GM18858 (cell line): ENCODE measurements around the gene TRMT11.
A peak's percentile ranks its signal among the peaks of the same experiment; 100 is the strongest.
"Not testable (repeated sequence)": the region's sequence is repeated elsewhere in the genome, so short reads cannot be mapped to it uniquely, and the experiment has no call there.

ENCODE experiments used
- ATAC-seq: cut with Tn5 transposase; IDR thresholded peaks from one replicate; pipeline ENCODE4 v1.9.1; 2021; ENCODE audit not compliant: unreplicated experiment

The TRMT11 gene

DNA sequence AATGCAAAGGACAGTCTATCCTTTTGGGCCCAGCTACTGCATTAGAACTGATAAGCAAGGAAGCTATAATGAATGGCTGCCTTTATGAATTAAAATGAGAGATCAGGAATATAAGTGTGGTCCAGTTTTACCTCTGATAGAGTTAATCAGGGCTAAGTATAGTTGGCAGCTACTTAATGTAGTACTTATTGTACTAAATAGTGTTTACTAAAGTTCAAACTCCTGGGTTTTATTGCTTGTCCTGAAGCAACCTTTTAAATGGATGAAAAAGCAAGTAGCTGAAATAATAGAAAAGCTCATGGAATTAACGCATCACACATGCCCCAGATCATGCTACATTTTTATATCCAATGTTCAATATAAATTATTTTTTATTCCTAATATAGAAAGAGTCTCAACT is 5.3 kb downstream of the TRMT11 start:
- no peak for ATAC-seq

DNA sequence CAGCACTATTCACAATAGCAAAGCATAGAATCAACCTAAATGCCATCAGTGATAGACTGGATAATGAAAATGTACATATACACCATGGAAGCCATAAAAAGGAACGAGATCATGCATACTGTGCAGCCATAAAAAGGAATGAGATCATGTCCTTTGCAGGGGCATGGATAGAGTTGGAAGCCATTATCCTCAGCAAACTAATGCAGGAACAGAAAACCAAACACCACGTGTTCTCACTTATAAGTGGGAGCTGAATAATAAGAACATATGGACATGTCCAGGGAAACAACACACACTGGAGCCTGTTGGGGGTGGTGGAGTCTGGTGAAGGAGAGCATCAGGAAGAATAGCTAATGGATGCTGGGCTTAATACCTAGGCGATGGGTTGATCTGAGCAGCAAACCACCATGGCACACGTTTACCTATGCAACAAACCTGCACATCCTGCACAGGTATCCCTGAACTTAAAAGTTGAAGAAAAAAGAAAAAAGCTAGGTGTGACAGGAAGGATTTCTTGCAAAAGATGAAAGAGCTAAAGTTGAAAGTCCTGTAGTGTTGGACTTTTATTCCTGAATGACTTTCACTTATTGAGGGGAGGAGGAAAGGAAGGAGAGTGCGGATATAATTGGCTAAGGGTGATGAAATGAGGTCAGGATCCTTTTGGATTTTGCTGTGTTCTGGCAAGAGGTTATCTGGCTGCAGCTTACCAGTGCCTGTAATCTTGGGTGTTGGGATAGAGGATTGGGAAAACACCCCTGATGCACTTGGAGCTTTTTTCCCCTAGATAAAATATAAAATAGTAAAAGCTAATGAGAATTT is 8.5 kb downstream of the TRMT11 start:
- no peak for ATAC-seq

DNA sequence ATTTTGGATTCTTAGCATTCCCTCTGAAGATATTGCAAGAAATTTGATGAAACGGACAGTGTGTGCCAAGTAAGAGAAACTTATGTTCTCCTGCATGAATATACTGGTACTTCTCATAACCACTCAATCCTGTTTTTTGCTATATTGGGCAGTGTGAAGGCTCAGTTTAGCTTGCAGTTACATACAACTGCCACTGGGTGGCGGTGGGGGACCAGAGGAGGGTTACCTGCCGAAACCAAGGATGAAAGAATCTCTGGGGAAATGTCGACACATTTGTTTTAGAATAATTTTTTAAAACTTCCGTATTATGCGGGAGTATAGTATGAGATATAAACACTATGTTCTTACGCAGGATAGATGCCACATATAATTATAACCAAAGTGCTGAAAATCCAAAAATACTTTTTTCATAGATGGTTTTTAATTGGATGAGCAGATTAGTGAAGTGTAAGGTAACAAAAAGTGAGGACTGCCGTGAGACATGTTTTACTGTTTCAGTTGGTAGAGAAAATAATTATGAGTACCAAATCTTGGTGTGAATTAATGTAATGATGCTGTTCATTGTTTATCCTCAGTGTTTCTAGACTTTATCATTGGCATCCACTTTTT is 9.7 kb downstream of the TRMT11 start:
- peak; percentile 89 for ATAC-seq

DNA sequence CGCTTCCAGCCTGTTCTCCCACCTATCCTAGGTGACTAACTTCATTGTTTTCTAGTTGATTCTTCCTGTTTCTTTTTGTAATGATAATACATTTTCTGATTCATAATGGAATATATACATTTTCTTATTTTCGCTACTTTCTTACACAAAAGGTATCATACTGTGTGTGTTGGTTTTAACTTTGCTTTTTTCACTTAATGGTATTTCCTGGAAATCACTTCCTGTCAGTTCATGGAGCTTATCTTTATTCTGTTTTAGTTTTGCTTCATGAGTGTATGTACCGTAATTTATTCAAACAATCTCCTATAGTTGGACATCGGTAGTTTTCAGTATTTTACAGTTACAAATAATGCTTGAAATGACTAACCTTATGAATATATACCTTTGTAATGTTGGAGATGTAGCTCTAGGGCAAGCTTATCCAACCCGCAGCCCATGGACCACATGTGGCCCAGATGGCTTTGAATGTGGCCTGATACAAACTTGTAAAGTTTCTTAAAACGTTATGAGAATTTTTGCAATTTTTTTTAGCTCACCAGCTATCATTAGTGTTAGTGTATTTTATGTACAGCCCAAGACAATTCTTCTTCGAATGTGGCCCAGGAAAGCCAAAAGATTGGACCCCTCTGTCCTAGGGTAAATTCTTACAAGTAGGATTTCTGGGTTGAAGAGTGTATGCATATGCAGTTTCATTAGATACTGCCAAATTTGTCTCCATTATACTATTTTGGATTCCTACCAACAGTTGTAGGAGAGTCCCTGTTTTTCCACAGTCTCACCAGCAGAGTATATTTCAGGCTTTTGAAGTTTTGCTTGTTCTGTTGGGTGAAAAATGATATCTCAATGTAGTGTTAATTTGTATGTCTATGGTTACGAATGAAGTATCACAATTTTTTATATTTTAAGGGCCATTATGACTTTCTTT is 16.7 kb downstream of the TRMT11 start:
- no peak for ATAC-seq

DNA sequence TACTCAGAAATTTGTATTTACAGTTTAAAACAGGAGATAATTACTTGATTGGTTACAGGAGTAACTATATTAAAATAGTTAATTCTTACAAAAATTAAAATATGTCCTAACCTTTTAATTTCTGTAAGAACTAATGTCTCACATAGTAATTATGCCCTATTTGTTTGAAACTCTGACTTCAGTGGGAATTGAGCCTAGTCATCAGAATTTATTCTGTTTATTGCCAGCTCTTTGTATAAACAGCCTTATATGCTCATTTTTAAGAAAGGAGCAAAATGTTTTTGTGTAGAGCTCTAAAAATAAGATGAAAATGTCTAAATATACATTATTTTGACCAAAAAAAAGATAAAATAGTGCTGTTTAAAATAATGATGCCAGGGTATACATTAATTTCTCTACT is 21.5 kb downstream of the TRMT11 start:
- ATAC-seq: no peak

DNA sequence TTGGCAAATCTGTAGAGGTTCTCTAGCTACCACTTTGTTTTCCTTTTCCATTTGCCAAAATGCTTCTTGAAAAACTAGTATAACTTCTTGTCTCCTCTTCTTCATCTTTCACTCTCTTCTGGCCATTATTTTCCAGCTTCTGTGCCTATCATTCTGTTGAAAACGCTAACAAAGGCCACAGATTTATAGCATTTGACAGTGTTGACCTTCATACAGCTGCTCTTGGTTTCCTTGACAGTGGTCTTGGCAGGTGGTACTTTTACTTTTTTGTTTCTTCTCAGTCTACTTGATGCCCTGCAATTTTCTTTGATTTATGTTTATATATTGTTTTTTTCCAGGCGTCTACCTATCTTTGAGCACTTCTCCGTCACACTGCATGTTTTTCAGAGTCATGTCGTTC is 23.7 kb downstream of the TRMT11 start:
- ATAC-seq: no peak

DNA sequence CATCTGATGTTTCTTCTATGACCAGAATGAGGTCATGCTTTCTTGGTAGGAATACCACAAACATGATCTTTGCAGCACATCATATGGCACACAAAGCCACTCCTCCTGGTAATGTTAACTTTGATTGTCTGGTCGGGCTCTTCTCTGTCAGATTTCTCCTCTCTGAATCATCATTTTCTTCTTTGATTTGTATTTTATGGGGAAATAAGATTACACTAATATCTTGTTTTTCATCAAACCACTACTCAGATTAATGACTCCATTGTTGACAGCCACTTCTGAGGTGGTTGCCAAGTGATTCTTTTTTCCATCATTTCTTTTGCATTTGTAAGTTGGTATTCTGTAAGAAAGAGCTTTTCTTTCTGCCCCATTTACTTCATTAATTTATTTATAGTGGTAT is 29.5 kb downstream of the TRMT11 start:
- ATAC-seq: no peak

DNA sequence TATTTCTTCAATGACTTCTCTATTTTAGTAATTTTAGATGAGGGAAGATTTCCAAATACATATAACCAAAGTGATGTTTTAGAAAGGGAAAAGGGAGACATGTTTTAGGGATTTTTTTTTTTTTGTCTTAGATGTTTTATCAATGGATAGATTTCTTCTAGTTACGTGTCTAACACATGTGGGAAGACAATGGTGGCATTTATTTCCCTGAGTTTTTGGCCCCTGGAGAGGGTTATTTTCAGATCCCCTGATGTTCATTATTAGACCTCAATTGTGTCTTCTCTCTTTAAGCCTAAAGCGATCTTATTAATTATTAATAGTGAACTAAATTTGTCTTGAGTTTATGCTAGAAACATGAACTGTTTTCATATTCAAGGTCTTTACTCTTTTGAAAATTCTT is 30.3 kb downstream of the TRMT11 start:
- ATAC-seq: no peak

DNA sequence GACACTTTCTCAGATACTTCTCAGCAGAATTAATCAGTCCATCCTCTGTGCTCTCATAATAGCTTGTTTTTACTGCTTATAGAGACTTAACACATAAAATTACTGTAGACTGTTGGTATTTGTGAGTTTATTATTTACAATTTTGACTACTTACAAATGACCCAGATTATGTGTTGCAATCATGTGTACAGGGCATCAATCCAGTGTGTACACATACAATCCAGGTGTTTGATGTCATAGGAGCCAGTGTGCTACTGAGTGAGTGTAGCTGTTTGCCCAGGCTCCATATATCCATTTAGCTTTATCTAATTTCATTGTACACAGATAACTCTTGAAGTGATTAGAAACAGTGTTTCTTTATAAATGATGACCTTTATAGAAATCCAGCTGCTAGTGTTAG is 31.3 kb downstream of the TRMT11 start:
- ATAC-seq: no peak

DNA sequence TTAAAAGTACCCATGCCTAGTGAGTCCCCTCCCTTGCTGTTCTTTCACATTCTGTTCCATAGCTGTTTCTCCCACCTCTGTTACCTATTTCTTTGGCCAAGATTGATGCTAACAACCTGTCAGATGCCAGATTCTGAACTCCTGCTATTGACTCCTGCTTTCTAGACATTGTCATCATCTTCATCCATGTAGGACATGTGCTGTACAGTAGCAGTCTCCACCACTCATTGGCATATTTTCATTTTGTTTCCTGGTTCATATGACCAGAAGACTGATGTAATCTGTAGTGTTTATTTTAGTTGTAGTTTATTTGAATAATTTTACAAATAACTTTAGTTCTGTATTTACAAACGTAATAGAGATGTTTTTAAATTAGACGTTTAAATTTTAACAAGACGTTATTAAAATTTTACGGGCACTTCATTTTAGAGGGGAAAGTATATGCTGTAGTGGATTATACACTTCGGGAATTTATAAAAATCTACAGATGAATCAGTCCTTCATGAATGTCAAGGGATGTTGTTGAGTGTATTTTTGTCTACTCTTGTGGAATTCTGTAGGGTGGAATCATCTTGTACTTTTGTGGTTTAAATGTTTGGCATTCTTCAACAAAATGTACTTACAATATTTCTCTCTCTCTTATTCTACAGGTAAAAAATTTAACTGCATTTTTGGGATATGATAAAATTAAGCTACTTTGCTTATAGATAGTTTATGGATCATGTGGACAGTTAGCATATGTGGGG is 34.1 kb downstream of the TRMT11 start:
- ATAC-seq: no peak

DNA sequence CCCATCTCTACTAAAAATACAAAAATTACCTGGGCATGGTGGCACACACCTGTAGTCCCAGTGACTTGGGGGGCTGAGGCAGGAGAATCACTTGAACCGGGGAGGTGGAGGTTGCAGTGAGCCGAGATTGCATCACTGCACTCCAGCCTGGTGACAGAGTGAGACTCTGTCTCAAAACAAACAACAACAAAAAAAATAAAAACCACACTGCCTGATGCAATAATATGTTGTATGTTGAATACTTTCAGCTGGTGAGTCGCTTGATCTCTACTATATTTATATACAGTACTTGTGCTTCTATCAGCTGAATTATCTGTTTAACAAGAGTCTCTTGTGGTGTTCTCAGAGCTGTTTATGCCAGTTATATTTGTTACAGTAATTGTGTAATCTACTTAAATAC is 37.1 kb downstream of the TRMT11 start:
- not testable (repeated sequence) for ATAC-seq

DNA sequence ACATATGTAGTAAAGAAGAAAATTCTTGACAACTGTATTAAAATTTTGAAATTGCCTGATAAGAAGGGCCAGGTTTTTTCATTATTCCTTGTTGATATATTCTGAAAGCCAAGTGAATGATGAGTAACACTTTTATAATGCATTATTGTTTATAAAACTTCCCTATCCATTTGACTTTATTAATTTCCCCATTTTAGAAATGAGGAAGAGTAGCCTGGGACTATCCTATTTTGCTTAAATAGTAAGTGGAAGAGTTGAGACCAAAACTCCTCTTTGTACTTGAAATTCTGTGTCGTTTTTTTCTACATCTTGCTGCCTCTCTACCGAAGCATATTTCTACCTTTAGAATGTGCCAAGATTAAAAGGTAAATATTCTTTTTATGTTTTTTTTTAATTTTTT is 39.7 kb downstream of the TRMT11 start:
- ATAC-seq: no peak

DNA sequence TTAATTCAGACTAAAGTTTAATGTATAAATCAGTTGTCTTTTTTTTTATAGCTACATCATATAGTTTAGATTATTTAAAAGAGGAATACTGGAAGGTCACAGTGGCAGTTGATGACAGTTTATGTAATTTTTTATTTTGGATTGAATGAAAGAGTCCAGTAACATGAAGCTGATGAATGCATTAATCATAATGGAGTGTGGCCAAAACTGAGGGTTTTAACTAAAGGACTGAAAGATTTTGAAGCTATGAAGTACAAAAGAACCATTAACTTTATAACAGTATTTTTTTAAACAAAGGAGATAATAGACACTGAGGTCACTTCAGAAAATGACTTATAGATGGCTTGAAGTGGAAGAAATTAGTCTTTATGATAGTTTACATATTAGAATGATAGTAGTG is 41.3 kb downstream of the TRMT11 start:
- ATAC-seq: no peak

DNA sequence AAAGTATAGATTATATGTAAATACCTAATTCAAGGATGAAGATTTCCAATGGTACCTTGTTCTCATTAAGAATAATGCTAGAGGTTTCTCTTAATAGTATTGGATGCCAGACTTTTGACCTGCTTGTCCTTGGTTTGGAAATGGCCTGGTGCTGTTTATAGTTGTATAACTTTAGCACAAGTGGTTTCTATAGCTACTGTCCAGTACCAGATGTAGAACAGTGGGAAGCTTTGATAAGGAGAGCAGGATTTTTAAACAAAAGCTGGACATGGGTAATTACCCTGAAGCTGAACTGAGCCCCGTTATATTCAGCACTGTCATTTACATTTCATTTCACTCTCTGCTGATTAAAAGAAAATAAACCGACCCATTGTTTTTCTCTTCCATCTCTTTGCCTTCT is 43.7 kb downstream of the TRMT11 start:
- ATAC-seq: no peak

DNA sequence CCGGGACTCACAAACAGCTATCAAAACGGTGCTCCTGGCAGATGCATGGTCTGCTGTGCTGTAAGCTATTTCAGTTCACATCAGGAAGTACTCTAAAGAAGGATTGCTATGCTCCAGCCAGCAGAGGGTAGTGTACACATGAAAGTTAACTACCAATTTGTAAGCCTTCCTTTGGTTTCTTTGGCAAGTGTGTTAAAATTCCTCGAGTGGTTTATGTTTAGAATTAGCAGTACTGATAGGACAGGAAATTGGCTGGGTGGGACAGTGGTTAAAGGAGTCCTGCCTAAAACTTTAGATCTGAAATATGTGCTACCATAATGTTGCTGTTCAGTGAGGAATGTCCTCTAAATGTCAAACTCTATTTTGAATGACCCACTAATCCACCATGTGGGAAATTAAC is 47.4 kb downstream of the TRMT11 start:
- ATAC-seq: peak; percentile 83

DNA sequence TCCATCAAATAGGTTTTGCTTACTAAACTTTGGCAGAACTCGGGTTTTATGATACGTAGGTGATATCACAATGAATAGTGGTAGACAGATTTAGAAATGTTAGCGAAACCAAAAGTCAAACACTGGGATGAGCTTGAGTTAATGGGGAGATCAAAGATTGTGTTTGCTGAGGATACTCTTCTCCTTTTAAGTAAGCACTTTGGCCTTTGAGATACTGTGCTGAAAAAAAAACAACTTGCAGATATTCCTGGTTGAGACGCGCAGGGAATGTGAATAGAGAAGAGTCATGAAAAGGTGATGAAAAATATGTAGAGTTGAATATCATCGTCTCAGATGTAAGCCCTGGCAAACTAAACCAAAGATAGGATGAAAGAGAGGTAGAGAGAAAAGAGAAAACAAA is 48.3 kb downstream of the TRMT11 start:
- no peak for ATAC-seq

DNA sequence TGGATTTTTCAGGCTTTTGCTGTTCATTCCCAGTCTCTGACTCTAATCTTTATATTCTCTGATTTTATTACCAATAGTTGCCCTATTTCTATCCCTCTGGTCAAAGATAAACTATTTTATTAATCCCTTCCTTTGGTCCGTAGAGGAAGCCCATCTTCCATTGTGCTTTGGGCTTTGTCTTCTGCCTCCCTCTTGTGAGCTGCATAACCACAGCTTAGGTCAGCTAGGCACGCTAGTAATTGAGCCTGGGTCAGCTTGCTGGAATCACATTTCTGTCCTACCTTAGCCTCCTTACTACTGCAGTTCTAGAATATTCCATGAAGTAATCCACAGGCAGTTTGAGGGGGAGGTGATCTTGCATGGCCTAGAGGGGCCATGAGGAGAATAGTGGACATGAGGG is 49.4 kb downstream of the TRMT11 start:
- no peak for ATAC-seq

DNA sequence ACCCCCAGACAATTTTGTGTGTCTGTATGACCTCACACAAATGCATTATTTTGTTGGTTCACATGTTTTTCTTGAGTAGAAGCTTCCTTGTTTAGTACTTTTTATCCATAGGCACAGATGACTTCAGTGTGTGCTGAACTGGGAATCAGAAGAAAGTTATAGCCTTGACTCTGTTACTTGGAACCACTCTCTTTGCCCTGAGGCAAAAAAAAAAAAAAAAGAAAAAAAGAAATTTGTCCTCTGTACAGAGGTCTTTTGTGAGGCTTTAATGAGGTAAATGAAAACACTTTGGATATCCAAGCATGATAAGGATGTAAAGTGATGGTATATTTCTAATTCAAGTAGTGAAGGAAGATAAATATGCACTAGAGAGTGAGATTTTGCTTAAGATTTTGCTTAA is 51.9 kb downstream of the TRMT11 start:
- ATAC-seq: no peak

DNA sequence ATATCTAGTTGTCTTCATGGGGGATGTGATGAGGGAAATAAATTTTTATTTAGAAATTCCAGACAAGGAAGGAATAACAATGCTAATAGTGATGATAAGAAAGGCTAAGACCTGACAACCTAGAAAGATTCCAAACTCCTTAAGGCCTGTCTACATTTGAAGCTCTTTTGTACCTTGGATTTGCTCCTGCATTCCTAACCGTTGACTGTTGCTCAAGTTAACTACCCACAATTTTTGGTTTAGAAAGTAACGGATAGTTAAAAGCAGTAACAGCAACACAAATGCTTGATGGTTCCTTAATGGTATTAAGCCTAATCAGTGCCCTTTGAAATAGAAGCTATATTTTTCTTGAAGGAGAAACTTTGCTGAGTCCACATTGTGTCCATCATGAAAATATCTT is 52.9 kb downstream of the TRMT11 start:
- ATAC-seq: no peak

DNA sequence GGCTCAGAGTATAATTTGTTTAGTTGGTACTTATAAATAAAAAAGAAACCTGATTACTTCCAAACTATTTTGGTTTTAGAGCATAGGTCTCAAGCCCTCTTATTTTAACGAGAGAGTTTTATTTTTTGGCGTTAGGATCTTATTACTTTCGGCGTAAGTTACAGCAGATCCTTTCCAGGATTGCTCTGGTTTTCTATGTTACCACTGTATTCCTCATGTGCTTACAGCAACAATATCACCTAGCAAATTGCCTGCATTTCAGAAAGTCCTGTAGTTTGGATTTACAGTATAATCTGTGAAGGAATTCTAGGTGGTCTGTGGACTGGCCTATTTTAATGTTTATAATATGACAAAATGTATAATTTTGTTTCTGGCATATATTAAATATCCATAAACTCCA is 54.1 kb downstream of the TRMT11 start:
- no peak for ATAC-seq

DNA sequence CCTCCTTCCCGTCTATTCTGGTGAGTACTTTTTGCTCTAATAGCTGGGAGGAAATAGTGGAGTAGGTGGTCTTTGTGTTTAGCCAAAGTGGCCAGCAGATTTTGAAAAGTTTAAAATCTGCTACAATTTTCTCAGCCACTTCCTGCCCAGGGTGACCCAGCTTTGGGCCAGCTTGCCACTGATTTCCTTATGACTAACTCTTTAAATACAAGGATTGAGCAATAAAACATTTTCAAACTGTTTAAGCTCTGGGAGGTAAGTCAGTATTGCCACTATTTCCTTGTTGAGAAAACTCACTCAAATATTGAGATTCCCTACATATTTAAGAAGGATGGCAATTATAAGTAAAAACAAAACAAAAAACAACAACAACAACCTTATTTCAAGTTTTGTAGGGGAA is 54.5 kb downstream of the TRMT11 start:
- no peak for ATAC-seq
